Mucosa of descending colon (tissue), 3 donors: ENCODE measurements around the gene ZHX3. TPM values are rescaled to one million over a fixed set of nuclear protein-coding genes. Genes with fewer than 3 reads are reported as not detected.

Experiments used
- ATAC-seq: fragments of 200-7000 bp; cut with Tn5 transposase; one replicate; pipeline ENCODE4 v1.9.1; 2020; ENCODE audit warnings: mild to moderate bottlenecking, moderate library complexity
- DNase-seq, 3 donors: peaks; one replicate each; pipeline ENCODE4 v3.0.0-alpha.2; 2020
- H3K36me3 ChIP-seq: fragments of 200-600 bp; one replicate; pipeline ENCODE4 v1.8.0; 2021; ENCODE audit warnings: low read depth, mild to moderate bottlenecking
- H3K4me1 ChIP-seq: fragments of 200-600 bp; one replicate; pipeline ENCODE4 v1.8.0; 2021; ENCODE audit warnings: low read depth, mild to moderate bottlenecking
- H3K4me3 ChIP-seq: fragments of 200-600 bp; one replicate; pipeline ENCODE4 v1.8.0; 2021; ENCODE audit warnings: mild to moderate bottlenecking
- H3K9me3 ChIP-seq: fragments of 200-600 bp; one replicate; pipeline ENCODE4 v1.8.0; 2021; ENCODE audit warnings: mild to moderate bottlenecking
- intact Hi-C, 2 donors: fragments of 100-400 bp; cut with DNase I in 1 of 2; cut with micrococcal nuclease in 1 of 2; formaldehyde crosslinking; loops; one replicate each; pipeline versions ENCODE4 v1.11.0 to v1.11.1; 2022; cut with DNase I, micrococcal nuclease
- total RNA-seq, 3 donors: library from RNA; stranded (reverse); fragmentation: NEBNext Ultra II Directional in 2 of 3; extraction: Animal tissue kit (Norgen Biotek cat#: 25700) in 2 of 3; gene quantifications; one replicate each; pipeline versions ENCODE4 v1.2.1 to v1.2.4, GENCODE V29; 2021 to 2023
- TF ChIP-seq, protein P1 (sequence below): fragments of 200-600 bp; IDR thresholded peaks from one replicate; pipeline ENCODE4 v1.8.0; 2022; ENCODE audit warnings: antibody characterized with exemption, mild to moderate bottlenecking
- donor health status: DM: no; HTN: no; CAD: no; lungs with moderate emphysema.
- donor health status: DM: no; HTN: no; CAD: no.
- donor health status: DM: no; HTN: yes; CAD: no.

The ZHX3 gene
- total RNA-seq, 3 donors from 2014 or later, result 24.5 to 84.5 (median 32.8) TPM

- ATAC-seq (no peak), DNase-seq (no peak)
- H3K4me1 ChIP-seq, result peaks cover 4% of the 10 kb centered on the region
Measured at GRCh38 chr20:41169162-41169690, 148.3 kb downstream of the ZHX3 start.

GRCh38 chr20:41168281-41169161 lies 149.0 kb downstream of the ZHX3 start:
- Histone ChIP-seq H3K9me3 (no peaks in the 10 kb centered on the region), H3K36me3 (peaks cover 15% of the 10 kb centered on the region), H3K4me3 (no peak overlapping the region), H3K4me1 (peaks cover 4% of the 10 kb centered on the region)
- no peak for ATAC-seq
- intact Hi-C loops, result no loop called here
- DNase-seq, result no peak
- TF ChIP-seq, protein P1, sequence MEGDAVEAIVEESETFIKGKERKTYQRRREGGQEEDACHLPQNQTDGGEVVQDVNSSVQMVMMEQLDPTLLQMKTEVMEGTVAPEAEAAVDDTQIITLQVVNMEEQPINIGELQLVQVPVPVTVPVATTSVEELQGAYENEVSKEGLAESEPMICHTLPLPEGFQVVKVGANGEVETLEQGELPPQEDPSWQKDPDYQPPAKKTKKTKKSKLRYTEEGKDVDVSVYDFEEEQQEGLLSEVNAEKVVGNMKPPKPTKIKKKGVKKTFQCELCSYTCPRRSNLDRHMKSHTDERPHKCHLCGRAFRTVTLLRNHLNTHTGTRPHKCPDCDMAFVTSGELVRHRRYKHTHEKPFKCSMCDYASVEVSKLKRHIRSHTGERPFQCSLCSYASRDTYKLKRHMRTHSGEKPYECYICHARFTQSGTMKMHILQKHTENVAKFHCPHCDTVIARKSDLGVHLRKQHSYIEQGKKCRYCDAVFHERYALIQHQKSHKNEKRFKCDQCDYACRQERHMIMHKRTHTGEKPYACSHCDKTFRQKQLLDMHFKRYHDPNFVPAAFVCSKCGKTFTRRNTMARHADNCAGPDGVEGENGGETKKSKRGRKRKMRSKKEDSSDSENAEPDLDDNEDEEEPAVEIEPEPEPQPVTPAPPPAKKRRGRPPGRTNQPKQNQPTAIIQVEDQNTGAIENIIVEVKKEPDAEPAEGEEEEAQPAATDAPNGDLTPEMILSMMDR, result no peak

More at GRCh38 chr20:41169162-41169690, 148.3 kb downstream of the ZHX3 start:
- Histone ChIP-seq H3K4me3 (no peak overlapping the region), H3K9me3 (no peaks in the 10 kb centered on the region), H3K36me3 (peaks cover 16% of the 10 kb centered on the region)
- intact Hi-C loops, result no loop called here
- TF ChIP-seq, protein P1, result no peak

DNA sequence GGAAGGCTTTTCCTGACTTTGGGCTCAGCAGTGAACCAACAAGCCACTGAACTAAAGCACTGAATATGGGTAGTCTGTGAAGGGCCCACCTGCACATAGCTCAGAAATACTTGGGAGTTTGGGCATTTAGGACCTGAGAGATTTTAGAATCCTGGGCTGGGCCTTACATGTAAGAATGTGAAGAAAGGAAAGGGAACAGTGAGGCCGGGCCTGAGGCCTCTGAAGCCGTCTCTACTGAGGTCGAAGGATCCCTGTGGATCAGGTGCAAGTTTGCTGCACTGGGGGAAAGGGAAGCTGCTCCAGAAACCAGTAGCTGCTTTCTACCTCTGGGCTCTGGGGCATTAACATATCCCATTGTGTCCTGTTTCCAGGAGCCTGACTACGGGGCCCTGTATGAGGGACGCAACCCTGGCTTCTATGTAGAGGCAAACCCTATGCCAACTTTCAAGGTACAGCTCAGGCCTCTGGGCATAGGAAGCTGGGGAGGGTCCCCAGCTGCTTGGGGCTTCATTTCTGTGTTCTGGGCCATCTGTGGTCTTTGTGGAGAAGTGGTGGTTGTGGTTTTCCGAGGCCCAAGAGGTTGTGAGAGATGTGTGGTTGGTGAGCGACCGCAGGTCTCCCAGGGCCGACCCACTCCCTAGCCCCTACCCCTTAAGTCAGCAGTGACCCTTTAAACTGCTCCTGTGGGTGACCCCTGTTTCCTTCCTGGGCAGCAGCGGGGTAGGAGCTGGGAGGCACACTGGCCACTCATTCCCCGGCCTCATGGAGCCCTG lies 149.9 kb downstream of the ZHX3 start:
- TF ChIP-seq, protein P1, result no peak
- no peaks in the 10 kb centered on the region for H3K9me3 ChIP-seq
- DNase-seq (no peak), ATAC-seq (no peak)
- H3K36me3 ChIP-seq, result peaks cover 16% of the 10 kb centered on the region
- intact Hi-C loops, result no loop called here
- H3K4me1 ChIP-seq, result peaks cover 2% of the 10 kb centered on the region
- H3K4me3 ChIP-seq, result no peak overlapping the region

DNA sequence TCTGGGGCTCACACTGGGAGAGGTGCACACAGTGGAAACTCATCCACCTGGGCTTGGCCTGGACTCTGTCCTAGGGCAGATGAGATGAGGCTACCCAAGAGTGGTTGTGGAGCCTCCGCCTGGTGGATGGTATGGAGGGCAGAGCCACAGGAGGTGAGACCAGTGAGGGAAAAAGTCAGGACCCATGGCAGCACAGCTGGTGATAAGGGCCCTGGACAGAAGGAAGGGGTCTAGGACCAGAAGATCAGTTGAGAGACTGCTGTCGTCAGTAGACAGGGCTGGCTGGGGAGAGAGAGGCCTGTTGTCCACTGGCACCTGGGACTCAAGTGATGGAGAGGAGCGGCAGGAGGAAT lies 150.4 kb downstream of the ZHX3 start:
- H3K4me1 ChIP-seq, result no peaks in the 10 kb centered on the region
- ATAC-seq (no peak), DNase-seq (no peak)
- H3K36me3 ChIP-seq, result peaks cover 16% of the 10 kb centered on the region
- no peak overlapping the region for H3K4me3 ChIP-seq
- H3K9me3 ChIP-seq, result no peaks in the 10 kb centered on the region
- intact Hi-C loops, result no loop called here
- TF ChIP-seq, protein P1, result no peak

DNA sequence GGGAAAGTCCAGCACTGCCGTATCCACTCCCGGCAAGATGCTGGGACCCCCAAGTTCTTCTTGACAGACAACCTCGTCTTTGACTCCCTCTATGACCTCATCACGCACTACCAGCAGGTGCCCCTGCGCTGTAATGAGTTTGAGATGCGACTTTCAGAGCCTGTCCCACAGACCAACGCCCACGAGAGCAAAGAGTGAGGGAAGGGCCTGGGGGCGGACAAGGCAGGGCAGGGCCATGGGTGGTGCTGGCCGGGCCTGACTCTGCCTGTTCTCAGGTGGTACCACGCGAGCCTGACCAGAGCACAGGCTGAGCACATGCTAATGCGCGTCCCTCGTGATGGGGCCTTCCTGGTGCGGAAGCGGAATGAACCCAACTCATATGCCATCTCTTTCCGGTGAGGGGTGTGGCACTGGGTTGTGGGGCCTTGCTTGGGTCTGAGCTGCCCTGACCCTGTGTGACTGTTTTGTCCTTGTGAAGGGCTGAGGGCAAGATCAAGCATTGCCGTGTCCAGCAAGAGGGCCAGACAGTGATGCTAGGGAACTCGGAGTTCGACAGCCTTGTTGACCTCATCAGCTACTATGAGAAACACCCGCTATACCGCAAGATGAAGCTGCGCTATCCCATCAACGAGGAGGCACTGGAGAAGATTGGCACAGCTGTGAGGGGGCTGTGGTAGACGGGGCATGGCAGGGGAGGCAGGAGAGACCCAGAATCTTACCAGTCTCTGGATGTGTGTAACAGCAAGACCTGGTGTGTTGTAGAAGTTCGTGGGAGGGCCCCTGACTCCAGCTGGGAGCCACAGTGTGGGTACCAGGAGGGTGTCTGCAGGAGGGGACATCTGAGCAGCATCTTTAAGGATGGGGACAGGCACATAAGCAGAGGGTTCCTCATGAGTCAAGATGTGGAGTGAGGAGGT lies 151.1 kb downstream of the ZHX3 start:
- Histone ChIP-seq H3K9me3 (no peaks in the 10 kb centered on the region), H3K36me3 (peaks cover 16% of the 10 kb centered on the region), H3K4me3 (no peak overlapping the region), H3K4me1 (no peaks in the 10 kb centered on the region)
- TF ChIP-seq, protein P1, result no peak
- DNase-seq (no peak), ATAC-seq (no peak)
- intact Hi-C loops, result no loop called here
